Measurements from ENCODE around the gene VDR.

VDR gene

GRCh38 chr12:47867495-47867941 lies 37.3 kb downstream of the VDR start:
- DNase-seq: peak; percentile 28

GRCh38 chr12:47864646-47865235 lies 40.1 kb downstream of the VDR start:
- no peak for DNase-seq

- no peak for DNase-seq
These were observed 40.8 kb downstream of the VDR start for GRCh38 chr12:47863985-47864384.

- no peak for DNase-seq
These were observed 41.3 kb downstream of the VDR start for GRCh38 chr12:47863467-47863866.

- DNase-seq: no peak
These were observed 41.9 kb downstream of the VDR start for GRCh38 chr12:47862881-47863280.

GRCh38 chr12:47862167-47862750 lies 42.5 kb downstream of the VDR start:
- no peak for DNase-seq

GRCh38 chr12:47860873-47861272 lies 43.9 kb downstream of the VDR start:
- DNase-seq: no peak

GRCh38 chr12:47860279-47860841 lies 44.4 kb downstream of the VDR start:
- no peak for DNase-seq

GRCh38 chr12:47858511-47859266 lies 46.1 kb downstream of the VDR start:
- no peak for DNase-seq

- DNase-seq: no peak
These were observed 47.8 kb downstream of the VDR start for GRCh38 chr12:47856721-47857575.

GRCh38 chr12:47856094-47856493 lies 48.7 kb downstream of the VDR start:
- no peak for DNase-seq

- no peak for DNase-seq
These were observed 49.3 kb downstream of the VDR start for GRCh38 chr12:47855502-47855901.

- DNase-seq: no peak
These were observed 50.3 kb downstream of the VDR start for GRCh38 chr12:47854531-47854930.

- no peak for DNase-seq
These were observed 52.7 kb downstream of the VDR start for GRCh38 chr12:47852096-47852571.

GRCh38 chr12:47851303-47851952 lies 53.4 kb downstream of the VDR start:
- no peak for DNase-seq

- DNase-seq: no peak
These were observed 54.4 kb downstream of the VDR start for GRCh38 chr12:47850153-47851084.

- DNase-seq: no peak
These were observed 55.5 kb downstream of the VDR start for GRCh38 chr12:47849261-47849660.

GRCh38 chr12:47848853-47849252 lies 55.9 kb downstream of the VDR start:
- DNase-seq: no peak

- DNase-seq: no peak
These were observed 58.3 kb downstream of the VDR start for GRCh38 chr12:47846294-47846996.

GRCh38 chr12:47845081-47845480 lies 59.7 kb downstream of the VDR start:
- DNase-seq: no peak
